HepG2 (cell line): ENCODE measurements around the gene MORN1. TPM values are rescaled to one million over a fixed set of nuclear protein-coding genes. Genes with fewer than 3 reads are reported as not detected.

Experiments used
- ARNT2 ChIP-seq: sonication (generic); formaldehyde crosslinking; IDR thresholded peaks from 2 replicates; pipeline ENCODE4 v1.8.0; 2022; ENCODE audit warnings: mild to moderate bottlenecking, low read depth, missing genetic modification reagents, moderate library complexity
- IKZF1 ChIP-seq: fragments of 450-650 bp; IDR thresholded peaks from 2 replicates; pipeline ENCODE4 v1.7.1; 2016
- MEIS2 ChIP-seq: sonication (generic); formaldehyde crosslinking; IDR thresholded peaks from 2 replicates; pipeline ENCODE4 v1.9.0; 2021; ENCODE audit warnings: mild to moderate bottlenecking, missing genetic modification reagents
- MYC ChIP-seq: sonication (generic); formaldehyde crosslinking; IDR thresholded peaks from 2 replicates; pipeline ENCODE4 v1.9.0; 2021; ENCODE audit warnings: missing genetic modification reagents, borderline replicate concordance
- PITX1 ChIP-seq: sonication (generic); formaldehyde crosslinking; IDR thresholded peaks from 2 replicates; pipeline ENCODE4 v1.5.1; 2020; ENCODE audit warnings: mild to moderate bottlenecking, missing genetic modification reagents
- REL ChIP-seq: sonication (generic); formaldehyde crosslinking; conservative IDR thresholded peaks from 2 replicates; pipeline ENCODE4 v1.8.0; 2022; ENCODE audit warnings: mild to moderate bottlenecking, missing genetic modification reagents, moderate library complexity
- ZNF446 ChIP-seq: sonication (generic); formaldehyde crosslinking; IDR thresholded peaks from 2 replicates; pipeline ENCODE4 v1.5.0; 2020; ENCODE audit warnings: mild to moderate bottlenecking, missing genetic modification reagents
- polyA plus RNA-seq, 8 experiments: library from polyadenylated mRNA; depleted of rRNA in 3 of 8; stranded (reverse) in 7 of 8; unstranded in 1 of 8; fragments of >200 nt; fragmentation: Illumina TruSeq in 4 of 8; extraction: Trizol in 4 of 8; gene quantifications; 2 replicates each; pipeline versions ENCODE4 v1.2.1 to v1.2.3, GENCODE V29; 2011 to 2016; ENCODE audit warnings: low read depth in 4 of 8, missing spikeins in 1 of 8, mixed read lengths in 1 of 8; ENCODE audit not compliant: insufficient read depth in 1 of 8
- total RNA-seq, 5 experiments: library from RNA; depleted of rRNA; stranded (reverse); fragments of >200 nt; fragmentation: Illumina TruSeq; extraction: Trizol; gene quantifications; 2 replicates each; pipeline ENCODE4 v1.2.3, GENCODE V29; 2016; ENCODE audit warnings: low read depth in 1 of 5
- TF ChIP-seq, protein P1 (sequence below): sonication (generic); formaldehyde crosslinking; IDR thresholded peaks from 2 replicates; pipeline ENCODE4 v1.5.1; 2020; ENCODE audit warnings: mild to moderate bottlenecking, missing genetic modification reagents, moderate library complexity

MORN1 gene
- total and polyA plus RNA-seq, 2 of the 13 experiments (the other 11 are each of a cell fraction or from before 2014, with no cell fraction given) = 3.1 to 6.5 TPM

DNA sequence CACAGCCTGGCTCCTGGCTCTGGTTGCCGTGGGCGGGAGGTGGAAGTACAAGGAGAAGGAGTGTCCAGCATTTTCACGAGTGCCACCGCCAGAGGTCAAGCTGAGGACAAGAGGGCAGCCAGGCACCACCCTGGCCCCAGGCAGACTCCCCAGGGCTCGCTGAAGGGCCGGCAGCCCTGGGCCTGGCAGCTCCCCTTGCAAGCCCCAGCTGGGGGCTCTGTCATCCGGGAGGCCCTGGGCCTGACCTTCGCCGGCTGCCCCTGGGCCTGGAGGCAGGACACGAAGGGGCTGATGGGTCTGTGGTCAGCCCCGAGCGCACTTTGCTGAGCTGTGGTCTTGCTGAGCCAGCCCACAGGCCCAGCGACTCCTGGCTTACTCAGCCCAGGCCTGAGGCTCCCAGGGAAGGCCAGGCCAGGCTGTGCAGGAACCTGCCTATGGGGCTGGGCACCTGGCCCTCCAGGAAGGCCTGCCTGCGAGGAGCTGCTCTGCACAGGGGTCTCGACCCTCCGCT, 74.8 kb downstream of the MORN1 start (continued):
- TF ChIP-seq, protein P1, sequence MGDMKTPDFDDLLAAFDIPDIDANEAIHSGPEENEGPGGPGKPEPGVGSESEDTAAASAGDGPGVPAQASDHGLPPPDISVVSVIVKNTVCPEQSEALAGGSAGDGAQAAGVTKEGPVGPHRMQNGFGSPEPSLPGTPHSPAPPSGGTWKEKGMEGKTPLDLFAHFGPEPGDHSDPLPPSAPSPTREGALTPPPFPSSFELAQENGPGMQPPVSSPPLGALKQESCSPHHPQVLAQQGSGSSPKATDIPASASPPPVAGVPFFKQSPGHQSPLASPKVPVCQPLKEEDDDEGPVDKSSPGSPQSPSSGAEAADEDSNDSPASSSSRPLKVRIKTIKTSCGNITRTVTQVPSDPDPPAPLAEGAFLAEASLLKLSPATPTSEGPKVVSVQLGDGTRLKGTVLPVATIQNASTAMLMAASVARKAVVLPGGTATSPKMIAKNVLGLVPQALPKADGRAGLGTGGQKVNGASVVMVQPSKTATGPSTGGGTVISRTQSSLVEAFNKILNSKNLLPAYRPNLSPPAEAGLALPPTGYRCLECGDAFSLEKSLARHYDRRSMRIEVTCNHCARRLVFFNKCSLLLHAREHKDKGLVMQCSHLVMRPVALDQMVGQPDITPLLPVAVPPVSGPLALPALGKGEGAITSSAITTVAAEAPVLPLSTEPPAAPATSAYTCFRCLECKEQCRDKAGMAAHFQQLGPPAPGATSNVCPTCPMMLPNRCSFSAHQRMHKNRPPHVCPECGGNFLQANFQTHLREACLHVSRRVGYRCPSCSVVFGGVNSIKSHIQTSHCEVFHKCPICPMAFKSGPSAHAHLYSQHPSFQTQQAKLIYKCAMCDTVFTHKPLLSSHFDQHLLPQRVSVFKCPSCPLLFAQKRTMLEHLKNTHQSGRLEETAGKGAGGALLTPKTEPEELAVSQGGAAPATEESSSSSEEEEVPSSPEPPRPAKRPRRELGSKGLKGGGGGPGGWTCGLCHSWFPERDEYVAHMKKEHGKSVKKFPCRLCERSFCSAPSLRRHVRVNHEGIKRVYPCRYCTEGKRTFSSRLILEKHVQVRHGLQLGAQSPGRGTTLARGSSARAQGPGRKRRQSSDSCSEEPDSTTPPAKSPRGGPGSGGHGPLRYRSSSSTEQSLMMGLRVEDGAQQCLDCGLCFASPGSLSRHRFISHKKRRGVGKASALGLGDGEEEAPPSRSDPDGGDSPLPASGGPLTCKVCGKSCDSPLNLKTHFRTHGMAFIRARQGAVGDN = peak; percentile 80
- peak; percentile 34; the same call in 1 of the 2 replicates for TF ChIP-seq MEIS2 (CRISPR knock-in tag)
- peak; percentile 4; the same call in 1 of the 2 replicates for TF ChIP-seq REL (CRISPR knock-in tag)
- 0 out of 2 replicates have a peak, but pooled peaks have one; percentile 45 for TF ChIP-seq ARNT2
- TF ChIP-seq ZNF446 (CRISPR knock-in tag) = 0 out of 2 replicates have a peak, but pooled peaks have one; percentile 66
- 0 out of 2 replicates have a peak, but pooled peaks have one; percentile 29 for TF ChIP-seq PITX1 (CRISPR knock-in tag)
- 0 out of 2 replicates have a peak, but pooled peaks have one; percentile 17 for TF ChIP-seq MYC (CRISPR knock-in tag)
- TF ChIP-seq IKZF1 = no peak
- TF ChIP-seq, all 625 proteins: peak for 32
